ENCODE data around the gene CD2AP. TPM values are rescaled to one million over a fixed set of nuclear protein-coding genes. Genes with fewer than 3 reads are reported as not detected.

Gene CD2AP
- total RNA-seq, 1 donor from 2014 or later = 12.5 TPM

- Mint-ChIP-seq H3K36me3 (ENCODE audit: low read depth) (no peaks in the 10 kb centered on the region), H3K9me3 (peaks cover 3% of the 10 kb centered on the region), H3K4me1 (peaks cover 8% of the 10 kb centered on the region), H3K4me3 (no peak overlapping the region), H3K27me3 (ENCODE audit: low read depth) (no peaks in the 10 kb centered on the region), H3K27ac (ENCODE audit: unreplicated experiment) (no peak overlapping the region)
- TF ChIP-seq CTCF (conservative IDR thresholded peaks at IDR 0.05) = no peak
- no peak for DNase-seq (ENCODE audit: low read depth, low spot score)
Measured at GRCh38 chr6:47446669-47447330, 30.8 kb upstream of the CD2AP start.

GRCh38 chr6:47447722-47448121 is 29.9 kb upstream of the CD2AP start:
- Mint-ChIP-seq H3K36me3 (ENCODE audit: low read depth) (no peaks in the 10 kb centered on the region), H3K4me1 (peaks cover 5% of the 10 kb centered on the region), H3K9me3 (no peaks in the 10 kb centered on the region), H3K27me3 (ENCODE audit: low read depth) (no peaks in the 10 kb centered on the region), H3K4me3 (no peak overlapping the region), H3K27ac (ENCODE audit: unreplicated experiment) (no peak overlapping the region)
- no peak for TF ChIP-seq CTCF (conservative IDR thresholded peaks at IDR 0.05)
- DNase-seq (ENCODE audit: low read depth, low spot score) = no peak

- Mint-ChIP-seq H3K27ac (ENCODE audit: unreplicated experiment) (no peak overlapping the region), H3K4me3 (no peak overlapping the region), H3K36me3 (ENCODE audit: low read depth) (no peaks in the 10 kb centered on the region), H3K27me3 (ENCODE audit: low read depth) (no peaks in the 10 kb centered on the region), H3K4me1 (peaks cover 5% of the 10 kb centered on the region), H3K9me3 (no peaks in the 10 kb centered on the region)
- TF ChIP-seq CTCF (conservative IDR thresholded peaks at IDR 0.05) = no peak
- no peak for DNase-seq (ENCODE audit: low read depth, low spot score)
Measured at GRCh38 chr6:47451162-47451561, 26.4 kb upstream of the CD2AP start.

GRCh38 chr6:47452899-47453298 is 24.7 kb upstream of the CD2AP start:
- no peak for TF ChIP-seq CTCF (conservative IDR thresholded peaks at IDR 0.05)
- no peak for DNase-seq (ENCODE audit: low read depth, low spot score)
- no peak overlapping the region for H3K4me3 Mint-ChIP-seq
- no peaks in the 10 kb centered on the region for H3K36me3 Mint-ChIP-seq (ENCODE audit: low read depth)
- H3K27me3 Mint-ChIP-seq (ENCODE audit: low read depth) = no peaks in the 10 kb centered on the region
- H3K9me3 Mint-ChIP-seq = no peaks in the 10 kb centered on the region
- no peaks in the 10 kb centered on the region for H3K4me1 Mint-ChIP-seq
- no peak overlapping the region for H3K27ac Mint-ChIP-seq (ENCODE audit: unreplicated experiment)

- Mint-ChIP-seq H3K27ac (ENCODE audit: unreplicated experiment) (no peak overlapping the region), H3K4me1 (no peaks in the 10 kb centered on the region), H3K27me3 (ENCODE audit: low read depth) (no peaks in the 10 kb centered on the region), H3K4me3 (no peak overlapping the region), H3K9me3 (no peaks in the 10 kb centered on the region), H3K36me3 (ENCODE audit: low read depth) (no peaks in the 10 kb centered on the region)
- DNase-seq (ENCODE audit: low read depth, low spot score) = no peak
- no peak for TF ChIP-seq CTCF (conservative IDR thresholded peaks at IDR 0.05)
Measured at GRCh38 chr6:47453372-47453936, 24.1 kb upstream of the CD2AP start.

Data from neural crest cell (in vitro differentiated cells).